Measurements from ENCODE around the gene DOCK3. TPM values are rescaled to one million over a fixed set of nuclear protein-coding genes. Genes with fewer than 3 reads are reported as not detected.

DOCK3 gene
- total RNA-seq, 1 donor from 2014 or later, result 10.0 TPM

GRCh38 chr3:51408021-51408420, 733.3 kb downstream of the DOCK3 start:
- H3K27ac Mint-ChIP-seq, result no peak overlapping the region
- H3K4me1 Mint-ChIP-seq (ENCODE audit: low read depth), result no peaks in the 10 kb centered on the region
- no peak for DNase-seq (ENCODE audit: low spot score, unreplicated experiment)
- H3K27me3 Mint-ChIP-seq, result no peaks in the 10 kb centered on the region
- H3K36me3 Mint-ChIP-seq (ENCODE audit: insufficient read depth), result peaks cover 16% of the 10 kb centered on the region
- H3K4me3 Mint-ChIP-seq (ENCODE audit: low read depth), result no peak overlapping the region
- no peak for TF ChIP-seq CTCF (IDR thresholded peaks at IDR 0.05; ENCODE audit: unreplicated experiment)
- no peaks in the 10 kb centered on the region for H3K9me3 Mint-ChIP-seq (ENCODE audit: low read depth)

- Mint-ChIP-seq H3K27me3 (no peaks in the 10 kb centered on the region), H3K4me1 (ENCODE audit: low read depth) (no peaks in the 10 kb centered on the region)
Observed at GRCh38 chr3:51408813-51409212, 734.1 kb downstream of the DOCK3 start.

GRCh38 chr3:51422211-51422610, 747.5 kb downstream of the DOCK3 start:
- TF ChIP-seq CTCF (IDR thresholded peaks at IDR 0.05; ENCODE audit: unreplicated experiment), result no peak
- Mint-ChIP-seq H3K4me3 (ENCODE audit: low read depth) (no peak overlapping the region), H3K27ac (no peak overlapping the region), H3K4me1 (ENCODE audit: low read depth) (no peaks in the 10 kb centered on the region), H3K27me3 (no peaks in the 10 kb centered on the region), H3K9me3 (ENCODE audit: low read depth) (no peaks in the 10 kb centered on the region), H3K36me3 (ENCODE audit: insufficient read depth) (peaks cover 5% of the 10 kb centered on the region)
- DNase-seq (ENCODE audit: low spot score, unreplicated experiment), result no peak

More at GRCh38 chr3:51408813-51409212, 734.1 kb downstream of the DOCK3 start:
- TF ChIP-seq CTCF (IDR thresholded peaks at IDR 0.05; ENCODE audit: unreplicated experiment), result no peak
- no peak overlapping the region for H3K27ac Mint-ChIP-seq
- H3K4me3 Mint-ChIP-seq (ENCODE audit: low read depth), result no peak overlapping the region
- no peaks in the 10 kb centered on the region for H3K9me3 Mint-ChIP-seq (ENCODE audit: low read depth)
- DNase-seq (ENCODE audit: low spot score, unreplicated experiment), result no peak
- H3K36me3 Mint-ChIP-seq (ENCODE audit: insufficient read depth), result peaks cover 14% of the 10 kb centered on the region

GRCh38 chr3:51426921-51427320, 752.2 kb downstream of the DOCK3 start:
- TF ChIP-seq CTCF (IDR thresholded peaks at IDR 0.05; ENCODE audit: unreplicated experiment), result no peak
- Mint-ChIP-seq H3K27me3 (no peaks in the 10 kb centered on the region), H3K36me3 (ENCODE audit: insufficient read depth) (peaks cover 12% of the 10 kb centered on the region), H3K4me3 (ENCODE audit: low read depth) (no peak overlapping the region), H3K9me3 (ENCODE audit: low read depth) (no peaks in the 10 kb centered on the region), H3K27ac (no peak overlapping the region), H3K4me1 (ENCODE audit: low read depth) (no peaks in the 10 kb centered on the region)
- DNase-seq (ENCODE audit: low spot score, unreplicated experiment), result no peak

GRCh38 chr3:51429138-51429537, 754.4 kb downstream of the DOCK3 start:
- Mint-ChIP-seq H3K27me3 (no peaks in the 10 kb centered on the region), H3K4me1 (ENCODE audit: low read depth) (no peaks in the 10 kb centered on the region), H3K4me3 (ENCODE audit: low read depth) (no peak overlapping the region), H3K27ac (no peak overlapping the region), H3K9me3 (ENCODE audit: low read depth) (no peaks in the 10 kb centered on the region), H3K36me3 (ENCODE audit: insufficient read depth) (peaks cover 17% of the 10 kb centered on the region)
- DNase-seq (ENCODE audit: low spot score, unreplicated experiment), result no peak
- TF ChIP-seq CTCF (IDR thresholded peaks at IDR 0.05; ENCODE audit: unreplicated experiment), result no peak

Small RNAs within 50 kb of the gene (microRNA-seq; reads per million reads assigned to microRNA genes)
- gene MIR4787 (ENCODE audit: borderline number of aligned reads, unreplicated experiment), result 32.8 reads per million, percentile 39 among the genes with 10 or more reads in this experiment

Other genes starting within 250 kb of the DOCK3 start
- 5.5 and 6.9 TPM in 2 replicates for gene CACNA2D2, start 171.3 kb upstream of the DOCK3 start, total RNA-seq
- gene C3orf18, start 107.2 kb upstream of the DOCK3 start, total RNA-seq, result 12.0 and 12.5 TPM in 2 replicates
- 23.0 and 23.7 TPM in 2 replicates for gene HEMK1, start 105.4 kb upstream of the DOCK3 start, total RNA-seq
- 4.9 and 5.2 TPM in 2 replicates for gene CISH, start 63.2 kb upstream of the DOCK3 start, total RNA-seq
- gene MAPKAPK3, start 57.8 kb upstream of the DOCK3 start, total RNA-seq, result 40.8 and 42.6 TPM in 2 replicates